ENCODE measurements around the gene AOC2.
"Not testable (repeated sequence)": the region's sequence is repeated elsewhere in the genome, so short reads cannot be mapped to it uniquely, and the experiment has no call there.

AOC2 gene

DNA sequence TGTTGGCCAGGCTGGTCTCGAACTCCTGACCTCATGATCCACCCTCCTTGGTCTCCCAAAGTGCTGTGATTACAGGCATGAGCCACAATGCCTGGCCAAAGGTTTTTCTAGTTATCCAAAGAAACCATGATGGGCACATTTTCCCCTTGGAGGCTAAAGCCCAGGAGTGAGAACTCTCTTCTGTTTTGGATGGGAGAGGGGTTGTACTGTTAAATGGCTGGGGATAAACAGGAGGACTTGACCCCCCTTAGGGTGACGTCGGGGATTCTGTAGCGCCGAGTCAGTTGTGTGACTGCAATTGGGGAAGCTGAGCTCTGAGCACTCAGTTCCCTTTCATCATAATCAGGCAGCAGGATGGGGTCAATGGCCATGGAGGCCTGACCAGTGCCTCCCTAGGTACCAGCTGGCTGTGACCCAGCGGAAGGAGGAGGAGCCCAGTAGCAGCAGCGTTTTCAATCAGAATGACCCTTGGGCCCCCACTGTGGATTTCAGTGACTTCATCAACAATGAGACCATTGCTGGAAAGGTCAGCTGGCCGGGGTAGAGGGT lies 10.7 kb downstream of the AOC2 start:
- DNase-seq (ENCODE audit: low read depth in 2 of 2), result no peak

DNA sequence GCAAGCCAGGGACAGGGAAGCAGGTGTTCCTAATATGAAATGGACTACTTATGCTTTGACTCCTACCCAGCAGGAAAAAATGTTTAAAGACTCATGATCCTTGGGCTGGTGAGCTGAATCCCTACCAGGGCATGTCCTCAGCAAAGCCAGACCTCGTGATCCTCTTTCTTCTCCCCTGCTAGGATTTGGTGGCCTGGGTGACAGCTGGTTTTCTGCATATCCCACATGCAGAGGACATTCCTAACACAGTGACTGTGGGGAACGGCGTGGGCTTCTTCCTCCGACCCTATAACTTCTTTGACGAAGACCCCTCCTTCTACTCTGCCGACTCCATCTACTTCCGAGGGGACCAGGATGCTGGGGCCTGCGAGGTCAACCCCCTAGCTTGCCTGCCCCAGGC lies 11.7 kb downstream of the AOC2 start:
- DNase-seq (ENCODE audit: low read depth in 2 of 2), result not testable (repeated sequence)

DNA sequence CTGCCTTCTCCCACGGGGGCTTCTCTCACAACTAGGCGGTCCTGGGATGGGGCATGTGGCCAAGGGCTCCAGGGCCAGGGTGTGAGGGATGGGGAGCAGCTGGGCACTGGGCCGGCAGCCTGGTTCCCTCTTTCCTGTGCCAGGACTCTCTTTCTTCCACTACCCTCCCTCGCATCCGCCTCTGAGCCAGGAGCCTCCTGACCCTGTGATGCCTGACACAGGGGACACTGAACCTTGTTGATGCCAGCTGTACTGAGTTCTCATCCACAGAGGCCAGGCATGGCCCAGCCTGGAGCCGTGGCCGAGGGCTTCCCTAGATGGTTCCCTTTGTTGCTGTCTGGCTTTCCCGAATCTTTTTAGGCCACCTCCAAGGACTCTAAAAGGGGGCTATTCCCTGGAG lies 12.1 kb downstream of the AOC2 start:
- DNase-seq (ENCODE audit: low read depth in 2 of 2), result not testable (repeated sequence)

DNA sequence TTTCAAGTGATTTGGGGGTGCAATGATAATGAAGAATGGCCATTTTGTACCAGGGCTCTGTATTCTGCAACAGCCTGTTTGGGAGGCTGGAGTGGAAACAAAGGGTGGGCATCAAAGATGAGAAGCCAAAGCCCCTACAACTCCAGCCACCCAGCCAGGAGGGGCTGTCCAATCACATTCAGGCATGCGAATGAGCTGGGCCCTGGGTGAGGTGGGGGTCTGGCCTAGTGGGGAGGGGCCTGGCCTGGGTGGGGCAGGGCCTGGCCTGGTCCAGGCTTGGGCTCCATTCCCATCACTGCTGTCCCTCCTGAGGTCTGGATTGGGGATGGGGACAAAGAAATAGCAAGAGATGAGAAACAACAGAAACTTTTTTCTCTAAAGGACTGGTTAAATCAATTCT lies 13.0 kb downstream of the AOC2 start:
- no peak for DNase-seq (ENCODE audit: low read depth in 2 of 2)

DNA sequence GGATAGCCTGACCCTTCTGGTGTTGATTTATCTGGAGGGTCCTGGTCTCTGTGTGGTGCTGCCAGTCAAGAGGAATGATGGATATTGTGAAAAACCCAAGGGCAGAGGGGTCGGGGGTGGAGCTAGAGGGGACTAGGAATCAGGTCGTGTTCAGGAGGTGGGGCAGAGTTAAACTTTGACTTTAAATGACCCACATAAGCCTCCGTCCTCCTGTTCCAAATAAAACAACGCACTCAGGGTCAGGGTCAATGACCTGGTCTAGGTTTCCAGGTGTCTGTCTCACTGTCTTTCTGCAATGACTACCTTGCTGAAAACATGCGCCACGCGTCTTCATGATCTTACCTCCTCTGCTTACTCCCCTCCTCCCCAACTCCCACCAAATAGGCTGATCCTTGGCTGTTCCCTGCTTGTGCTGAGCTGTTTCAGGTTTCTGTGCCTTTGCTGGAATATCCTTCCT lies 21.3 kb downstream of the AOC2 start:
- no peak for DNase-seq (ENCODE audit: low read depth in 2 of 2)

DNA sequence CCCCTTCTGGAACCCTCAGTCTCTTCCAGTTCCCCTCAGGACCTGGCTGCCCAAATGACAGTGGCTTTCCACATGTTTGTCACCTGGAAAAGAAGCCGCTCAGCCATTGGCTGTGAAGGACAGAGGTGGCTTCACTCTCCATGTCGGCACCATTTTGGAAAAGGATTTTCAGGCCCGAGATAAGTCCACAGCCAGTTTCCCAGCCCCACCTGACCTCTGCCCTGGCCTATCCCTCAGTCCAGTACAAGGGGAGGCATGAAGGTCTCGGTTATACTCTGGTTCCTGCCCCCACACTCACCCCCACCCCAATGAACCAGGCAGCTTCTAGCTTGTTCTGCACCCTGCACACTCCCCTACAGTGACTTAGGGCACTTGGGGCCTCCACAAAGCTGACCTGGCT lies 21.8 kb downstream of the AOC2 start:
- no peak for DNase-seq (ENCODE audit: low read depth in 2 of 2)

DNA sequence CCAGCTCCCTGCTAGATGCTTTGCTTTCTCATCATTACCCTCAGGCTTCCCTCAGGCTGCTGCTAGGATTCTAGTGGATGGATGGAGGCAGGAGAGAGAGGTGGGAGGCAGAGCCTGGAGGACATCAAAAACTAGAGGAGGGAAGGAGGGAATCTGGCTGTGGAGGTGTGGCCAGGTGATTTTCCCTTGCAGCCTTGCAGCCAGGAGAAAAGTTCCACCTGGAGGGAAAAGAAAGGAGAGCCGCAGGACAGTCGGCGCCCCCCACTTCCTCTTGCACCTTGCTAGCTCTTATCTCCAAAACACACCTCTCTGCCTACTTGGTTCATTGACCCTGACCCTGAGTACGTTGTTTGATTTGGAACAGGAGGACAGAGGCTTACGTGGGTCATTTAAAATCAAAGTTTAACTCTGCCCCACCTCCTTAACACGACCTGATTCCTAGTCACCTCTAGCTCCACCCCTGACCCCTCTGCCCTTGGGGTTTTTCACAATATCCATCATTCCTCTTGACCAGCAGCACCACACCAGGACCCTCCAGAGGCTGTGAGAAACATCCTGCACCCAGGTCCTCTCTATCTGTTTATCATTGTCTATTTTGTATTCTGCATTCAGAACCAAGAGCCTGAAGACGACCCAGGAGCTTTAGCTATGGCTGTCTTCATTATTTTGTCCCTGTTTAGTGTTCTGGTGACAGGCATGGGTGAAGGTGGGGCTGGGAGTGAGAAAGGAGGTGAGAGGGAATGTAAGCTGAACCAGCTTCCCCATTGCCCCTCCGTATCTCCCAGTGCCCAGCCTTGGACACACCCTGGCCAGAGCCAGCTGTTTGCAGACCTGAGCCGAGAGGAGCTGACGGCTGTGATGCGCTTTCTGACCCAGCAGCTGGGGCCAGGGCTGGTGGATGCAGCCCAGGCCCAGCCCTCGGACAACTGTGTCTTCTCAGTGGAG lies 22.5 kb downstream of the AOC2 start:
- DNase-seq (ENCODE audit: low read depth in 2 of 2), result no peak

DNA sequence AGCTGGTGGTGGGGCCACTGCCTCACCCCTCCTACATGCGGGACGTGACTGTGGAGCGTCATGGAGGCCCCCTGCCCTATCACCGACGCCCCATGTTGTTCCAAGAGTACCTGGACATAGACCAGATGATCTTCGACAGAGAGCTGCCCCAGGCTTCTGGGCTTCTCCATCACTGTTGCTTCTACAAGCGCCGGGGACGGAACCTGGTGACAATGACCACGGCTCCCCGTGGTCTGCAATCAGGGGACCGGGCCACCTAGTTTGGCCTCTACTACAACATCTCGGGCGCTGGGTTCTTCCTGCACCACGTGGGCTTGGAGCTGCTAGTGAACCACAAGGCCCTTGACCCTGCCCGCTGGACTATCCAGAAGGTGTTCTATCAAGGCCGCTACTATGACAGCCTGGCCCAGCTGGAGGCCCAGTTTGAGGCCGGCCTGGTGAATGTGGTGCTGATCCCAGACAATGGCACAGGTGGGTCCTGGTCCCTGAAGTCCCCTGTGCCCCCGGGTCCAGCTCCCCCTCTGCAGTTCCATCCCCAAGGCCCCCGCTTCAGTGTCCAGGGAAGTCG lies 23.4 kb downstream of the AOC2 start:
- DNase-seq (ENCODE audit: low read depth in 2 of 2), result not testable (repeated sequence)

DNA sequence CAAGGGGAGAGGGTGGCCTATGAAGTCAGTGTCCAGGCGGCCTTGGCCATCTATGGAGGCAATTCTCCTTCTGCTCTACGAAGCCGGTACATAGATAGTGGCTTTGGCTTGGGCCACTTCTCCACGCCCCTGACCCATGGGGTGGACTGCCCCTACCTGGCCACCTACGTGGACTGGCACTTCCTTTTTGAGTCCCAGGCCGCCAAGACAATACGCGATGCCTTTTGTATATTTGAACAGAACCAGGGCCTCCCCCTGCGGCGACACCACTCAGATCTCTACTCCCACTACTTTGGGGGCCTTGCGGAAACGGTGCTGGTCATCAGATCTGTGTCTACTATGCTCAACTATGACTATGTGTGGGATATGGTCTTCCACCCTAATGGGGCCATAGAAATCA lies 24.0 kb downstream of the AOC2 start:
- no peak for DNase-seq (ENCODE audit: low read depth in 2 of 2)

DNA sequence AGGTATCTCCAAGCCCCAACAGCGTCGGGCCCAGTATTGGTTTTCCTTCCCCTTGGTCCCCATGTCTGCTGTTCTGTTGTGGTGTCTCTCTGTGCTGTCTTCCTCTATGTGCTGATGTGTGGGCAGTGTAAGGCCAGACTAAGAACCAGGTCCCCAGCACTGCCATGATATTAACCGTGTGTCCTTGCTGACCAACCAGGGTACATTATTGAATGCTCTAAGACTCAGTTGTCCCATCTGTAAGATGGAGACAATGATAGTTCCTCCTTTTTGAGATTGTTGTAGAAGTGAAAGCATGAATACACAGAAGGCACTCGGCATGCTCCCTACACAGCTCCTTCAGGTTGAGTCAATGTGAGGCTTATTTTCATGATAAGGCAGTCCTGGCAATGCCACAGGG lies 27.3 kb downstream of the AOC2 start:
- DNase-seq (ENCODE audit: low read depth in 2 of 2), result no peak

DNA sequence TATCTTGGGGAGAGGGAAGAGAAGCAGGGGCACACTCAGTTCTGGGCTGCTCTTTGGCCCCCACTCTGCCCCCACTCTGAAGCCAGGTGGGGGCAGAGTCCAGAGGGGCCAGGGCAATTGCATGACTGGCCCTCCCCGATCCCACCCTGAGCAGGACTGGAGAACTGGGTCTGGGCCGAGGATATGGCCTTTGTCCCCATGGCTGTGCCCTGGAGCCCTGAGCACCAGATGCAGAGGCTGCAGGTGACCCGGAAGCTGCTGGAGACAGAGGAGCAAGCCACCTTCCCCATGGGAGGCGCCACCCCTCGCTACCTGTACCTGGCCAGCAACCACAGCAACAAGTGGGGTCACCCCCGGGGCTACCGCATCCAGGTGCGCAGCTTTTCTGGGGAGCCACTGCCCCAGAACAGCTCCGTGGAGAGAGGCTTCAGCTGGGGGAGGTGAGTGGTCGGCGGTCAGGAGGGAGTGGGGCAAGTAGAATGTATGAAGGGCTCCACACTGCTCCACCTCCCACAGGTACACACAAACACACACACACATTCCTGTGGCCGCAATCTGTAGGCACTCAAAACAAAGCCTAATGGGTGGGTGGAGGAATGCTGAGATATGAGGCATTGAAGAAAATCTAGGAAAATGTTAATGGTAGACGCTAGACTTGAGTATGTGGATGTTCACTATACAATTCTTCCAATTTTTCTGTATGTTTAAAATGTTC lies 28.0 kb downstream of the AOC2 start:
- DNase-seq (ENCODE audit: low read depth in 2 of 2), result no peak

DNA sequence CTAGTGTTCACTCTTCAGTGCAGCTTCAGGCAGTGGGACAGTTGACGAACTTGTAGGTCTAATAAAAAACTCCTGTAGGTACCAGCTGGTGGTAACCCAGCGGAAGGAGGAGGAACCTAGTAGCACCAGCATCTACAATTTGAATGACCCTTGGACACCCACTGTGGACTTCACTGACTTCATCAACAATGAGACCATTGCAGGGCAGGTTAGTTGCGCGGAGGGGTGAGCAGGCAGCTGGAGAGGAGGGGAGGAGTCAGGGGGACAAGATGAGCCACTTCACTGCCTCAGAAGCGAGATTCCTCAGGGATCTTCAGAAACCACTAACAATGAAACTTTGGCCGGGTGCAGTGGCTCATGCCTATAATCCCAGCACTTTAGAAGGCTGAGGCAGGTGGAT lies 28.9 kb downstream of the AOC2 start:
- no peak for DNase-seq (ENCODE audit: low read depth in 2 of 2)

DNA sequence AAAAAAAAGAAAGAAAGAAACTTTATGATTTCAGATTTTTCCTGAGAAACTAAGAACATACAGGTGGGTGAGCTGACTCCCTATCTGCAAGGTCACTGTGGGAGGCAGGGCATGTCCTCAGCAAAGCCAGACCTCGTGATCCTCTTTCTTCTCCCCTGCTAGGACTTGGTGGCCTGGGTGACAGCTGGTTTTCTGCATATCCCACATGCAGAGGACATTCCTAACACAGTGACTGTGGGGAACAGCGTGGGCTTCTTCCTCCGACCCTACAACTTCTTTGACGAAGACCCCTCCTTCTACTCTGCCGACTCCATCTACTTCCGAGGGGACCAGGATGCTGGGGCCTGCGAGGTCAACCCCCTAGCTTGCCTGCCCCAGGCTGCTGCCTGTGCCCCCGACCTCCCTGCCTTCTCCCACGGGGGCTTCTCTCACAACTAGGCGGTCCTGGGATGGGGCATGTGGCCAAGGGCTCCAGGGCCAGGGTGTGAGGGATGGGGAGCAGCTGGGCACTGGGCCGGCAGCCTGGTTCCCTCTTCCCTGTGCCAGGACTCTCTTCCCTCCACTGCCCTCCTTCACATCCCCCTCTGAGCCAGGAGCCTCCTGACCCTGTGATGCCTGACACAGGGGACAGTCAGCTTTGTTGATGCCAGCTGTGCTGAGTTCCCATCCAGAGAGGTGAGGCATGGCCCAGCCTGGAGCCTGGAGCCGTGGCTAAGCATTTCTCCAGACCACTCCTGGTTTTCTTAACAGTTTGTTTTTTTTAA lies 29.7 kb downstream of the AOC2 start:
- DNase-seq (ENCODE audit: low read depth in 2 of 2), result not testable (repeated sequence)

DNA sequence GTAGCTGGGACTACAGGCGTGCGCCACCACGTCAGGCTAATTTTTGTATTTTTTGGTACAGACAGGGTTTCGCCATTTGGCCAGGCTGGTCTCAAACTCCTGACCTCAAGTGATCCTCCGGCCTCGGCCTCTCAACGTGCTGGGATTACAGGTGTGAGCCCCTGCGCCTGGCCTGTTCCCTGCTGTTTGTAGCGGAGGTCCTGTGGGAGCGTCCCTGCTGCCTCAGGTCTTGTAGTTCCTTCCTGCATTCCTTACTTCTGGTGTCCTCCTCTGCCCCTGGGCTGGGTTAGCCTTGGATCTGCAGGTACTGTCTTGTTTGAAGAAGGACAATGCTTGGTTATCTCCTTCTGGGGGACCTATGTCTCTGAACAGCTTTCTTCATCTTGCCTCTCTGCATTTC lies 32.7 kb downstream of the AOC2 start:
- no peak for DNase-seq (ENCODE audit: low read depth in 2 of 2)

DNA sequence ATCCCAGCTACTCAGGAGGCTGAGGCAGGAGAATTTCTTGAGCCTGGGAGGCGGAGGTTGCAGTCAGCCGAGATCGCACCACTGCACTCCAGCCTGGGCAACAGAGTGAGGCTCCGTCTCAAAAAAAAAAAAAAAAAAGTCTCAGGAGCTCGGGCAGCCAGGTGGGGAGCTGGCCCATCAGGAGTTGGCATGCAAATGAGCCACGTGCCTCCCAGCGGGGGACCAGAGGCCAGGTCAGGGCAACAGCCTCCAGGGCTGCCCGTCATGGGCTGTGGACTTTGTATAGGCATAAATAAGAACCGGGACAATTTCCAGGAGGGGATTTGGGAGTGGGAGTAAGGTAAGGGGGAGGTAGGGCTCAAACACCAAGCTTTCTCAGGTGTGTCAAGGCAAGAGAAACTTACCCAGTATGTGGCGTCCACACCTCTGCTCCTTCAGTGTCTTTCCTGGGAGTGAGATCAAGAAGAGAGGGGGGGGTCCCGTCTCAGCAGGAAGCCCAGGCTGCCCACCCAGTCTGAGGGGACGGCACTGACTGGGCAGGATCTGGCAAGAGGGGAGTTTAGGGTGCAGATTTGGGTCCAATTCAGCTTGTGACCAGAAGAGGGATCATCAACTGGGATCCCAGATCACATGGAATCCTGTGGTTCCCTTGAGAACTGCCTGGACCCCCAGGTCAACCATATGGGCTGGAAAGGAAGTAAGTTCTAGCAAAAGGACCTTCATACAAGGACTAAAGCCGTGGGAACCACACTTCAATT lies 33.9 kb downstream of the AOC2 start:
- no peak for DNase-seq (ENCODE audit: low read depth in 2 of 2)

DNA sequence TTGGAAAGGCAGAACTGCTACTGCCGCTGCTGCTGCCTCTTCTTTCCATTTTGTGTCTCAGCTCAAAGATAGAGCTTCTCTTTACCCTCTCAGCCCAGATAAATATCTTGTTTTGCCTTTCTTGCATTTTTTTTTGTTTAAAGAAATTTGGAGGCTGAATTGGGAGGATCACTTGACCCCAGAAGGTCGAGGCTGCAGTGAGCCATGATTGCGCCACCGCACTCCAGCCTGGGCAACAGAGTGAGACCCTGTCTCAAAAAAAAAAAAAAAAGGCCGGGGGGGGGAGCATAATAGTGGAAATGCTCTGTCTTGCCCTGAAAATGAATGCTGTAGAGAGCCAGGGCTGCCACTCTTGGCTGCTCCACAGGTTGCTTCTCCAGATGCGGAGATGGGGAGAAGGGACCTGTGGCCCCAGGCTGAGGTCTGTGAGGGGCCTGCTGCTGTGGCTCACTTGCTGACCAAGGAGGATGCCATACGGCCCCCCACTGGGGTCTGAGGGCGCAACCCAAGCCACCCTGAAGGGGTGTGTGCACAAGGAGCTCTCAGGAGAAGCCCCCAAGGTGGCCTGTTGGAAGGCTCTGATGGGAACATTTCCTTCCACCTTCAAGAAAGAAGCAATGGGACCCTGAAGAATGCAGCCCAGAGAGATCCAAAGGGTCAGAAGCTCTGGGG lies 34.7 kb downstream of the AOC2 start:
- DNase-seq (ENCODE audit: low read depth in 2 of 2), result no peak

DNA sequence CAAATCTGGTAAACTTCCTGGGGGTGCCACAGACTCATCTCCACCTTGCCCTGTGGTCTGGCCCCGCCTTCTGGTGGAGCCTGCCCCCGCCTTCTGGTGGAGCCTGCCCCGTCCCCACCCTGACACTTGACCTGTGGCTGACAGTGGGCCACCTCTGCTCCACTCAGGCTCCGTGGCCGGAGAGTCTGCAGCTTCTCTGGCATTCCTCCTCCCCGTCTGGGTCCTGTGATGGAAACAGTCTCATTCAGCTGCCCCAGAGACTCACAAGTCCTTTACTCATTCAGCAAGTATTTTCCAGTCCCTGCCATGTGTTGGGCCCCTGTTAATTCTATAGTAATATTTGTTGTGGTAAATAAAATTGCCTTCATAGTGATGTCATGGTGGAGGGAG lies 35.2 kb downstream of the AOC2 start:
- no peak for DNase-seq (ENCODE audit: low read depth in 2 of 2)

DNA sequence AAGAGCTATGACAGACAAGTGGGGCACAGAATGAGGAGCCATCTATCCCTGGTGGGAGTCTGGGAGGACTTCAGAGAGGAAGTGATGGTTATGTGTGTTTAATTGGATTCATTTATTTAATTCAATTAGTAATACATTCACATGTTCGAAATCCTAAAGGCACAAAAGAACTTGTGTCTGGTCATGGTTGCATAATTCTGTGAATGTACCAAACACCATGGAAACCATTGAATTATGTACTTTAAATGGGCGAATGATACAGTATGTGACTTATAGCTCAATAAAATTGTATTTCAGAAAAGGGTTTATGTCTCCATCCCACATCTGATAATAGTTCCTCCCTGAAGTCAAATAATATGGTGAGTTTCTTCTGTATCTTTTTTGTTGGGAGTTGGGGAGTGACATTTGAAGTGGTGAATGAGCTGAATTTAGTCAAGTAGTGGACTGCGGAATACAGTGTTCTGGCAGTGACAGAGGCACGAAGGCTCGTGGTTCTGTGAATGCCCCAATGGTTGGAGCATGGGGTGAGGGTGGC lies 36.5 kb downstream of the AOC2 start:
- no peak for DNase-seq (ENCODE audit: low read depth in 2 of 2)

DNA sequence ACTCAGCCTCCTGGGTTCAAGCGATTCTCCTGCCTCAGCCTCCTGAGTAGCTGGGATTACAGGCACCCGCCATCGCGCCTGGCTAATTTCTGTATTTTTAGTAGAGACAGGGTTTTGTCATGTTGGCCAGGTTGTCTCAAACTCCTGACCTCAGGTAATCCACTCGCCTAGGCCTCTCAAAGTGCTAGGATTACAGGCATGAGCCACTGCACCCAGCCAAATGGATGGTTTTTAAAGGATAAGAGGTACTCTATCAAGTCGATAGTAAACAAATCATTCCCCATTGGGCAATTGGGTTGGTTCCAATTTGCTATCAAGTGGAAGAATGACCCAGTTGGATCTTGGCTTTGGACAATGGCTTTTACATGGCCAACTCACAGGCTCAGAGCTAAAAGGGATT lies 37.3 kb downstream of the AOC2 start:
- DNase-seq (ENCODE audit: low read depth in 2 of 2), result not testable (repeated sequence)

DNA sequence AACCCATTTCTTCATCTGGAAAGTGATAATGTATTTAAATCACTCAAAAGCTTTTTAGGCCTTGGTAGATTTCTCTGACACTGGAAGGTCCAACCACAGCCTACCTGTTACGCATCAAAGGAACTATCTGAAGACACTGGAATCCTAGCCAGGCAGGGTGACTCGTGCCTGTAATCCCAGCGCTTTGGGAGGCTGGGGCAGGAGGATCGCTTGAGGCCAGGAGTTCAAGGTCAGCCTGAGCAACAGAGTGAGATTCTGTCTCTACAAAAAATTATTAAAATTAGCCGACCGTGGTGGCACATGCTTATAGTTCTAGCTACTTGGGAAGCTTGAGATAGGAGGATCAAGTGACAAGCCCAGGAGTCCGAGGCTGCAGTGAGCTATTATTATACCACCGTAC lies 37.8 kb downstream of the AOC2 start:
- no peak for DNase-seq (ENCODE audit: low read depth in 2 of 2)
